K562 (cell line): Measurements from ENCODE around the gene ZNF420. TPM values are rescaled to one million over a fixed set of nuclear protein-coding genes. Genes with fewer than 3 reads are reported as not detected.
A peak's percentile ranks its signal among the peaks of the same experiment; 100 is the strongest.

Source experiments
- ATAC-seq: fragments of 200-7000 bp; cut with Tn5 transposase; 3 replicates; pipeline ENCODE4 v1.9.1; 2020; ENCODE audit warnings: moderate library complexity
- BruUV-seq: library from RNA; stranded (reverse); fragments of 400-500 nt; replicated peaks from 2 replicates; lab custom pipeline; 2021; lab: Mats Ljungman, UMichigan
- CTCF ChIA-PET: fragments of 300-600 bp; formaldehyde crosslinking; extraction: SDS; loops from one replicate; lab custom pipeline; 2021; ENCODE audit warnings: low intra/inter-chr PET ratio; lab: Yijun Ruan, JAX
- POLR2A ChIA-PET: fragments of 300-600, 350-650 bp; sonication (Branson Sonifier 250); formaldehyde crosslinking; extraction: SDS; loops from one replicate; lab custom pipeline; 2021; ENCODE audit warnings: antibody characterized with exemption, inconsistent platforms; lab: Yijun Ruan, JAX
- DNase-seq, 4 experiments: peaks; one replicate each; pipeline versions ENCODE4 v3.0.0 to v3.0.0-alpha.2; 2011 to 2018; ENCODE audit warnings: low spot score in 3 of 4, mixed read lengths in 3 of 4; ENCODE audit errors: extremely low read depth in 1 of 4
- FAIRE-seq: peaks from 2 replicates; lab custom pipeline; 2011; peaks lifted over from hg19 to GRCh38; lab: Jason Lieb, UNC
- H2AFZ ChIP-seq: 2 replicates; pipeline ENCODE4 v1.6.0; 2011; ENCODE audit warnings: low read depth, low read length, control low read depth, inconsistent platforms
- H3K27ac ChIP-seq: fragments of 200-600 bp; 3 replicates; pipeline ENCODE4 v1.8.0; 2011; ENCODE audit warnings: low read depth, mild to moderate bottlenecking, control low read depth, inconsistent platforms, low read length, moderate library complexity, mixed read lengths; ENCODE audit errors: extremely low read depth
- H3K27me3 ChIP-seq, 2 experiments: fragments of 300-600 bp in 1 of 2; 2 replicates in 1 of 2; 3 replicates in 1 of 2; pipeline versions ENCODE4 v1.6.0 to v1.8.0; 2011; ENCODE audit warnings: inconsistent platforms in 2 of 2, low read length in 2 of 2, mild to moderate bottlenecking in 1 of 2, mixed read lengths in 1 of 2, moderate library complexity in 1 of 2; ENCODE audit not compliant: control insufficient read depth in 2 of 2, insufficient read depth in 2 of 2
- H3K36me3 ChIP-seq: fragments of 300-600 bp; 3 replicates; pipeline ENCODE4 v1.8.0; 2011; ENCODE audit warnings: mild to moderate bottlenecking, low read length, inconsistent platforms; ENCODE audit not compliant: control insufficient read depth, insufficient read depth
- H3K4me1 ChIP-seq, 2 experiments: fragments of 200-600 bp in 1 of 2; replicated peaks in 1 of 2; 2 replicates in 1 of 2; 3 replicates in 1 of 2; pipeline versions ENCODE4 v1.5.1 to v1.8.0; 2011; ENCODE audit warnings: inconsistent platforms in 2 of 2, low read length in 2 of 2, mild to moderate bottlenecking in 1 of 2, mixed read lengths in 1 of 2, moderate library complexity in 1 of 2; ENCODE audit not compliant: control insufficient read depth in 2 of 2, insufficient read depth in 2 of 2
- H3K4me2 ChIP-seq: 2 replicates; pipeline ENCODE4 v1.6.1; 2011; ENCODE audit warnings: low read length, control low read depth, inconsistent platforms, mixed read lengths; ENCODE audit not compliant: insufficient read depth
- H3K4me3 ChIP-seq: fragments of 200-600 bp; sonication (generic), shearing (Covaris generic); 2 replicates; pipeline ENCODE4 v1.5.1; 2016; ENCODE audit warnings: control low read depth, inconsistent platforms
- H3K79me2 ChIP-seq: fragments of 200-600 bp; 3 replicates; pipeline ENCODE4 v1.8.0; 2011; ENCODE audit warnings: low read length, inconsistent platforms; ENCODE audit not compliant: control insufficient read depth, insufficient read depth
- H3K9ac ChIP-seq, 2 experiments: 2 replicates each; pipeline versions ENCODE4 v1.6.0 to v1.6.1; 2011; ENCODE audit warnings: low read depth in 2 of 2, low read length in 2 of 2, control low read depth in 1 of 2, inconsistent platforms in 1 of 2, mild to moderate bottlenecking in 1 of 2, mixed read lengths in 1 of 2; ENCODE audit not compliant: insufficient read depth in 1 of 2
- H3K9me1 ChIP-seq: one replicate; pipeline ENCODE4 v1.6.0; 2011; ENCODE audit warnings: inconsistent platforms, mild to moderate bottlenecking, low read length, moderate library complexity; ENCODE audit not compliant: control insufficient read depth, insufficient read depth
- H3K9me3 ChIP-seq: replicated peaks from 2 replicates; pipeline ENCODE4 v1.5.1; 2011; ENCODE audit warnings: low read depth, low read length, inconsistent platforms; ENCODE audit not compliant: control insufficient read depth, insufficient read depth
- H4K20me1 ChIP-seq: replicated peaks from 2 replicates; pipeline ENCODE4 v1.6.1; 2011; ENCODE audit warnings: low read length, inconsistent platforms, mixed read lengths; ENCODE audit not compliant: control insufficient read depth, insufficient read depth
- ATF1 ChIP-seq, 2 experiments: fragments of 450-650 bp in 1 of 2; IDR thresholded peaks; 2 replicates each; pipeline ENCODE4 v1.6.1; 2016; ENCODE audit warnings: missing compliant biosample characterization in 1 of 2, missing genetic modification characterization in 1 of 2
- CXXC5 ChIP-seq: fragments of 250-450 bp; sonication (Bioruptor Pico); IDR thresholded peaks from 2 replicates; pipeline ENCODE4 v1.8.0; 2022; ENCODE audit warnings: inconsistent platforms, mild to moderate bottlenecking, moderate library complexity
- ETS1 ChIP-seq: conservative IDR thresholded peaks from 2 replicates; pipeline ENCODE4 v1.6.1; 2011; ENCODE audit warnings: low read depth, mild to moderate bottlenecking, low read length; ENCODE audit not compliant: control insufficient read depth
- HCFC1 ChIP-seq: IDR thresholded peaks from 2 replicates; pipeline ENCODE4 v1.6.1; 2012; ENCODE audit warnings: low read depth, low read length, improper control_type of control experiment
- MECOM ChIP-seq: fragments of 250-450 bp; sonication (Bioruptor Pico); IDR thresholded peaks from 2 replicates; pipeline ENCODE4 v1.8.0; 2022; ENCODE audit warnings: inconsistent platforms
- NRF1 ChIP-seq, 2 experiments: fragments of 450-650 bp; IDR thresholded peaks in 1 of 2; conservative IDR thresholded peaks in 1 of 2; 2 replicates each; pipeline ENCODE4 v1.6.1; 2014; ENCODE audit warnings: mild to moderate bottlenecking in 2 of 2
- POLR2B ChIP-seq: fragments of 450-650 bp; IDR thresholded peaks from 2 replicates; pipeline ENCODE4 v1.6.1; 2018; ENCODE audit warnings: low read depth; ENCODE audit not compliant: partially characterized antibody
- SAFB2 ChIP-seq: fragments of 200-400 bp; formaldehyde crosslinking; IDR thresholded peaks from 2 replicates; pipeline ENCODE4 v1.6.1; 2018; ENCODE audit warnings: borderline replicate concordance, low read length, low read depth, moderate library complexity; ENCODE audit not compliant: severe bottlenecking
- SPI1 ChIP-seq: IDR thresholded peaks from 2 replicates; pipeline ENCODE4 v1.6.1; 2011; ENCODE audit warnings: low read depth, low read length, control low read depth, borderline replicate concordance
- TCF7L2 ChIP-seq: fragments of 150-350 bp; IDR thresholded peaks from 2 replicates; pipeline ENCODE4 v1.6.1; 2016; ENCODE audit warnings: low read depth, mild to moderate bottlenecking, low read length, moderate library complexity
- YY1 ChIP-seq, 3 experiments: IDR thresholded peaks; 2 replicates each; pipeline ENCODE4 v1.6.1; 2011; ENCODE audit warnings: low read length in 2 of 3, mild to moderate bottlenecking in 2 of 3, moderate library complexity in 2 of 3, borderline replicate concordance in 1 of 3, control low read depth in 1 of 3, low read depth in 1 of 3; ENCODE audit not compliant: insufficient read depth in 3 of 3, insufficient replicate concordance in 2 of 3, control insufficient read depth in 1 of 3, insufficient read length in 1 of 3; ENCODE audit errors: extremely low read depth in 1 of 3
- ZHX1 ChIP-seq: fragments of 150-350 bp; conservative IDR thresholded peaks from 2 replicates; pipeline ENCODE4 v1.6.1; 2014; ENCODE audit warnings: low read length
- ZKSCAN3 ChIP-seq: fragments of 250-450 bp; sonication (Bioruptor Pico); IDR thresholded peaks from 2 replicates; pipeline ENCODE4 v1.4.0; 2020
- WGBS: fragments of 100-300 bp; shearing (Covaris generic); methylation state at CpG from one replicate; pipeline ENCODE4 v1.1.6; 2016; ENCODE audit warnings: low coverage, mixed read lengths; ENCODE audit not compliant: insufficient coverage; ENCODE audit errors: missing lambda C conversion rate; 5-methylcytosine and 5-hydroxymethylcytosine counted together
- in situ Hi-C: fragments of 300-500 bp; cut with MboI; formaldehyde crosslinking; loops from 4 replicates; pipeline ENCODE4 v1.15.0; 2018; ENCODE audit warnings: inconsistent platforms, mixed read lengths
- intact Hi-C: fragments of 100-400 bp; cut with micrococcal nuclease; formaldehyde crosslinking; loops from 2 replicates; pipeline ENCODE4 v1.14.2; 2022
- polyA plus RNA-seq, 8 experiments: library from polyadenylated mRNA; depleted of rRNA in 4 of 8; stranded (reverse) in 5 of 8; unstranded in 3 of 8; fragments of >200 nt; fragmentation: Nextera tagmentation in 2 of 8; fragmentation: Illumina TruSeq in 1 of 8; extraction: Ambion mirVana in 2 of 8; extraction: Trizol in 1 of 8; gene quantifications; 2 replicates each; pipeline versions ENCODE4 v1.2.1 to v1.2.3, GENCODE V29; 2011 to 2014; ENCODE audit warnings: inconsistent platforms in 1 of 8, missing spikeins in 1 of 8
- total RNA-seq, 7 experiments: library from RNA; depleted of rRNA in 6 of 7; stranded (reverse); fragments of >200 nt in 6 of 7; fragmentation: Illumina TruSeq in 2 of 7; extraction: Trizol in 2 of 7; gene quantifications; 2 replicates each; pipeline versions ENCODE4 v1.2.1 to v1.2.3, GENCODE V29; 2011 to 2021; ENCODE audit warnings: low replicate concordance in 1 of 7
- TF ChIP-seq, protein P1 (sequence below): fragments of 250-450 bp; sonication (Bioruptor Pico); IDR thresholded peaks from 2 replicates; pipeline ENCODE4 v1.8.0; 2022; ENCODE audit warnings: inconsistent platforms, mild to moderate bottlenecking, moderate library complexity, borderline replicate concordance

ZNF420 gene
- total and polyA plus RNA-seq, 9 of the 15 experiments (the other 6 are each of a cell fraction or from before 2014, with no cell fraction given), result 2.6 to 7.2 (median 5.1) TPM

DNA sequence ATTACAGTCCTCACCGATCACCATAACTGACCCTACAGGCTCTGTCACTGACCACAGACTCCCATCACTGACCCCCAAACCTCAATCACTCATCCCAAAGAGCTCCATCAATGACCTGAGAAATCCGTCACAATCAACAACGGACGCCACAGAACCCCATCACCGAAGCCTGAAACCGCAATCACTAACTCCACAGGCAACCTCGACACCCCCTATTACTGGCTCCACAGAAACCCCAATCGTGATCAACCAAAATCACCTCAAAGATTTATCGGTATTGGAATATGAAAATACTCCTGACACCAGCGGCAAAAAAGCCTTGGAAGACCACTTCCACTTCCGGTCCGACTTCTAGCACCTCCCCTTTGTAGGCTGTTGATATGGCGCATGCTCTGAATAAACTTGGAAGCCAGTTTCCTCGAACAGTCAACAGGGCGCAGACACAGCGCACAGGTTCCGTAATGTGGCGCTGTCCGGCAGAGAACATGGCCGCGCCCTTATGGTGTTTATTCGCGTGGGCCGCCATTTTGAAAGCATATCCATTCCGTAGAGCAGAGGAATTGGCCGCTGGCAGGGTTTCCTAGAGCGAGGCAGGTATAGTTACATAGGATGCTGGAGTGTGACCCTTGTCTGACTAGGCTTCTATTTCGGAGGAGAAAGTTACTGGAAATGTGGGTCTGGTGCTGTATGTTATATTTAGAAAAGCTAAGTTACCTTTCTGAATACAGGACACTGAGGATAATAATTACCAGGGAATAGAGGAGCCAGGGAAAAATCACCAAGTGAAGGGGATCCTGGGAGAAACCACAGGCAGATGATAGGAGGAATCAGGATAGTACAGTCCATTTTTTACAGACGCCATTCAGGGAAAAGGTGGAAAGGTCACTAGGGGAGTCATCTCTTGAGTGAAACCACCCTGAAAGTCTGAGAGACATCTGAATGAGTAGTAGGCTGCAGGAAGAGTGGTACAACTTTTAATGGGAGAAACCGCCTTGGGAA is 94.4 kb downstream of the ZNF420 start, which contains the start of gene ZNF585A:
Gene ZNF585A (minus strand): TSS at position 328 of the 999 bp plus-strand sequence. CDS start 2,785 bp downstream, outside the sequence.
- peak within 1 kb of the TSS in 1 of 2 experiments; percentile 55; a peak in 2 of 4 replicates for H3K9ac ChIP-seq
- TF ChIP-seq YY1 (IDR thresholded peaks at IDR 0.05; ENCODE audit: borderline replicate concordance in 1 of 3, control insufficient read depth in 1 of 3, extremely low read depth in 1 of 3, insufficient read depth in 3 of 3, insufficient read length in 1 of 3, insufficient replicate concordance in 2 of 3, low read depth in 1 of 3, low read length in 2 of 3), result peak; percentile 97 to 100 (median 99)
- TF ChIP-seq SAFB2, result no peak
- no peak for TF ChIP-seq ATF1 (CRISPR knock-in tag; IDR thresholded peaks at IDR 0.05)
- peak; percentile 73 for TF ChIP-seq ATF1 (tag; IDR thresholded peaks at IDR 0.05)
- no peak for TF ChIP-seq ZKSCAN3
- TF ChIP-seq, protein P1, sequence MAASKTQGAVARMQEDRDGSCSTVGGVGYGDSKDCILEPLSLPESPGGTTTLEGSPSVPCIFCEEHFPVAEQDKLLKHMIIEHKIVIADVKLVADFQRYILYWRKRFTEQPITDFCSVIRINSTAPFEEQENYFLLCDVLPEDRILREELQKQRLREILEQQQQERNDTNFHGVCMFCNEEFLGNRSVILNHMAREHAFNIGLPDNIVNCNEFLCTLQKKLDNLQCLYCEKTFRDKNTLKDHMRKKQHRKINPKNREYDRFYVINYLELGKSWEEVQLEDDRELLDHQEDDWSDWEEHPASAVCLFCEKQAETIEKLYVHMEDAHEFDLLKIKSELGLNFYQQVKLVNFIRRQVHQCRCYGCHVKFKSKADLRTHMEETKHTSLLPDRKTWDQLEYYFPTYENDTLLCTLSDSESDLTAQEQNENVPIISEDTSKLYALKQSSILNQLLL (CRISPR knock-in tag), result no peak
- TF ChIP-seq POLR2B, result peak; percentile 51
- peak; percentile 77 for TF ChIP-seq ETS1
- TF ChIP-seq MECOM (CRISPR knock-in tag), result no peak
- TF ChIP-seq CXXC5, result peak; percentile 60
- TF ChIP-seq HCFC1, result peak; percentile 92
- TF ChIP-seq SPI1, result peak; percentile 44; the same call in 1 of the 2 replicates
- TF ChIP-seq ZHX1, result no peak
- peak; percentile 82 to 86 for TF ChIP-seq NRF1 (conservative IDR thresholded peaks at IDR 0.05 in 1 of 2, IDR thresholded peaks at IDR 0.05 in 1 of 2)
- peak; percentile 96 for TF ChIP-seq TCF7L2

More for the DNA sequence above, 94.4 kb downstream of the ZNF420 start, which contains the start of gene ZNF585A:
- intact Hi-C loops (no loop called here), in situ Hi-C loops (no loop called here)
- H3K36me3 ChIP-seq, result no peaks in the 10 kb centered on the region
- peak within 1 kb of the TSS; percentile 40; the same call in 2 of the 3 replicates for H3K27ac ChIP-seq
- peak within 1 kb of the TSS; percentile 92 for H2AFZ ChIP-seq
- H3K9me3 ChIP-seq, result peaks cover 7% of the 10 kb centered on the region
- DNase-seq, result peak; percentile 71 to 94 (median 80)
- no peaks in the 10 kb centered on the region for H3K79me2 ChIP-seq
- no peaks in the 10 kb centered on the region for H4K20me1 ChIP-seq
- no peaks in the 10 kb centered on the region for H3K4me1 ChIP-seq
- ChIA-PET POLR2A (interaction anchor here (0.6 kb wide), 1 partner anchor 713 kb away, joined by 3 read pairs; no protein-coding TSS in a partner anchor), CTCF (no interaction called here)
- BruUV-seq, result no TSS peak
- H3K4me2 ChIP-seq, result peak within 1 kb of the TSS; percentile 74
- H3K9me1 ChIP-seq, result no peaks in the 10 kb centered on the region
- no peaks in the 10 kb centered on the region for H3K27me3 ChIP-seq
- peak within 1 kb of the TSS; percentile 47 for H3K4me3 ChIP-seq
- WGBS, result 2% methylated on average over 29 of the region's 30 CpGs
- peak; percentile 98 for FAIRE-seq
- peak; percentile 100 for ATAC-seq
